T-helper 1 cell (primary cell): ENCODE results near the gene MAPK1.
"Not testable (repeated sequence)": the region's sequence is repeated elsewhere in the genome, so short reads cannot be mapped to it uniquely, and the experiment has no call there.

Source experiments
- DNase-seq, 5 donors: peaks; one replicate each; pipeline ENCODE4 v3.0.0-alpha.2; 2012 to 2020

MAPK1 gene

GRCh38 chr22:21753374-21754111, 113.9 kb downstream of the MAPK1 start:
- DNase-seq: no peak

- DNase-seq: no peak
Measured at GRCh38 chr22:21752276-21752675, 115.2 kb downstream of the MAPK1 start.

GRCh38 chr22:21745948-21746347, 121.5 kb downstream of the MAPK1 start:
- DNase-seq: no peak

GRCh38 chr22:21744917-21745316, 122.5 kb downstream of the MAPK1 start:
- not testable (repeated sequence) for DNase-seq

GRCh38 chr22:21741790-21742189, 125.7 kb downstream of the MAPK1 start:
- DNase-seq: no peak

- DNase-seq: no peak
Measured at GRCh38 chr22:21741059-21741458, 126.4 kb downstream of the MAPK1 start.

GRCh38 chr22:21739828-21740377, 127.5 kb downstream of the MAPK1 start:
- no peak for DNase-seq

GRCh38 chr22:21738966-21739365, 128.5 kb downstream of the MAPK1 start:
- no peak for DNase-seq

GRCh38 chr22:21738081-21738480, 129.4 kb downstream of the MAPK1 start:
- no peak for DNase-seq

GRCh38 chr22:21736948-21737347, 130.5 kb downstream of the MAPK1 start:
- no peak for DNase-seq

GRCh38 chr22:21736084-21736642, 131.3 kb downstream of the MAPK1 start:
- no peak for DNase-seq

- peak; percentile 92 to 98 (median 94) for DNase-seq
Measured at GRCh38 chr22:21735200-21736083, 132.0 kb downstream of the MAPK1 start, which contains the start of gene YPEL1. Gene YPEL1 (minus strand): TSS chr22:21735794. CDS start chr22:21710744, 25,050 bp downstream.

GRCh38 chr22:21734540-21735199, 132.8 kb downstream of the MAPK1 start:
- DNase-seq: peak in 1 of 5 donors; percentile 50

- no peak for DNase-seq
Measured at GRCh38 chr22:21731503-21731902, 135.9 kb downstream of the MAPK1 start.

- no peak for DNase-seq
Measured at GRCh38 chr22:21730535-21731308, 136.7 kb downstream of the MAPK1 start.

GRCh38 chr22:21729184-21729583, 138.3 kb downstream of the MAPK1 start:
- DNase-seq: not testable (repeated sequence)

GRCh38 chr22:21728270-21728669, 139.2 kb downstream of the MAPK1 start:
- no peak for DNase-seq

GRCh38 chr22:21727768-21728167, 139.7 kb downstream of the MAPK1 start:
- DNase-seq: no peak

GRCh38 chr22:21727159-21727558, 140.3 kb downstream of the MAPK1 start:
- no peak for DNase-seq

GRCh38 chr22:21726650-21727049, 140.8 kb downstream of the MAPK1 start:
- peak in 1 of 5 donors; percentile 58 for DNase-seq

- DNase-seq: no peak
Measured at GRCh38 chr22:21725956-21726649, 141.3 kb downstream of the MAPK1 start.
